HEK293 (cell line): Measurements from ENCODE around the gene R3HDM2.

Experiments
- CTCF ChIA-PET: fragments of 350-600 bp; formaldehyde crosslinking; extraction: SDS; loops from one replicate; lab custom pipeline; 2021; ENCODE audit warnings: antibody characterized with exemption; lab: Yijun Ruan, JAX
- POLR2A ChIA-PET: fragments of 300-600 bp; formaldehyde crosslinking; extraction: SDS; loops from one replicate; lab custom pipeline; 2020; ENCODE audit warnings: antibody characterized with exemption, inconsistent platforms; lab: Yijun Ruan, JAX
- H3K27ac ChIP-seq: fragments of 200-500 bp; sonication (Bioruptor generic); 2 replicates; pipeline ENCODE4 v1.5.1; 2014; ENCODE audit warnings: low read depth, low read length, control low read depth, inconsistent platforms; ENCODE audit errors: extremely low read depth
- H3K36me3 ChIP-seq, 2 experiments: fragments of 200-500 bp in 1 of 2; sonication (Bioruptor generic) in 1 of 2; 1 replicate in 1 of 2; 2 replicates in 1 of 2; pipeline ENCODE4 v1.5.1; 2014 to 2017; ENCODE audit warnings: inconsistent platforms in 2 of 2, low read length in 2 of 2; ENCODE audit not compliant: control insufficient read depth in 2 of 2, insufficient read depth in 1 of 2
- H3K4me1 ChIP-seq: fragments of 200-500 bp; sonication (Bioruptor generic); 2 replicates; pipeline ENCODE4 v1.5.1; 2014; ENCODE audit warnings: mild to moderate bottlenecking, low read length, inconsistent platforms; ENCODE audit not compliant: control insufficient read depth, insufficient read depth
- H3K4me3 ChIP-seq: 2 replicates; pipeline ENCODE4 v1.5.1; 2011; ENCODE audit warnings: low read depth, mild to moderate bottlenecking, control low read depth, low read length, moderate library complexity
- H3K9me3 ChIP-seq: fragments of 200-500 bp; sonication (Bioruptor generic); 2 replicates; pipeline ENCODE4 v1.5.1; 2014; ENCODE audit warnings: low read depth, low read length, inconsistent platforms; ENCODE audit not compliant: control insufficient read depth, insufficient read depth
- GLIS1 ChIP-seq: fragments of 450-650 bp; formaldehyde crosslinking; IDR thresholded peaks from 2 replicates; pipeline ENCODE4 v1.5.1; 2016; ENCODE audit warnings: missing biosample characterization, missing genetic modification characterization
- KLF16 ChIP-seq: fragments of 450-650 bp; formaldehyde crosslinking; IDR thresholded peaks from 2 replicates; pipeline ENCODE4 v1.5.1; 2017; ENCODE audit warnings: missing biosample characterization, missing genetic modification characterization
- MEIS1 ChIP-seq: sonication (generic); formaldehyde crosslinking; IDR thresholded peaks from 2 replicates; pipeline ENCODE4 v1.8.1; 2022; ENCODE audit warnings: missing genetic modification reagents, mild to moderate bottlenecking, borderline replicate concordance
- PRDM1 ChIP-seq: fragments of 450-650 bp; formaldehyde crosslinking; IDR thresholded peaks from 2 replicates; pipeline ENCODE4; 2016; ENCODE audit warnings: missing biosample characterization, missing genetic modification characterization
- PRDM10 ChIP-seq: fragments of 450-650 bp; formaldehyde crosslinking; IDR thresholded peaks from 2 replicates; pipeline ENCODE4 v1.5.1; 2016; ENCODE audit warnings: missing biosample characterization, missing genetic modification characterization
- SP2 ChIP-seq: fragments of 450-650 bp; formaldehyde crosslinking; IDR thresholded peaks from 2 replicates; pipeline ENCODE4 v1.5.1; 2016; ENCODE audit warnings: missing biosample characterization, missing genetic modification characterization
- TSHZ1 ChIP-seq: fragments of 450-650 bp; formaldehyde crosslinking; IDR thresholded peaks from 2 replicates; pipeline ENCODE4 v1.5.1; 2016; ENCODE audit warnings: missing biosample characterization, missing genetic modification characterization, borderline replicate concordance
- ZBTB49 ChIP-seq: fragments of 450-650 bp; formaldehyde crosslinking; IDR thresholded peaks from 2 replicates; pipeline ENCODE4 v1.5.1; 2016; ENCODE audit warnings: missing biosample characterization, missing genetic modification characterization, low read depth
- ZFP69B ChIP-seq: fragments of 450-650 bp; formaldehyde crosslinking; IDR thresholded peaks from 2 replicates; pipeline ENCODE4 v1.5.1; 2016; ENCODE audit warnings: missing biosample characterization, missing genetic modification characterization
- ZNF10 ChIP-seq: fragments of 450-650 bp; formaldehyde crosslinking; IDR thresholded peaks from 2 replicates; pipeline ENCODE4 v1.5.1; 2017; ENCODE audit warnings: missing biosample characterization, missing genetic modification characterization
- ZNF18 ChIP-seq: fragments of 450-650 bp; formaldehyde crosslinking; IDR thresholded peaks from 2 replicates; pipeline ENCODE4 v1.5.1; 2016; ENCODE audit warnings: missing biosample characterization, missing genetic modification characterization
- ZNF248 ChIP-seq: fragments of 450-650 bp; formaldehyde crosslinking; IDR thresholded peaks from 2 replicates; pipeline ENCODE4 v1.5.1; 2017; ENCODE audit warnings: missing biosample characterization, missing genetic modification characterization
- ZNF274 ChIP-seq, 2 experiments: fragments of 200-500 bp in 1 of 2; fragments of 450-650 bp in 1 of 2; sonication (Bioruptor generic) in 1 of 2; formaldehyde crosslinking in 1 of 2; IDR thresholded peaks; 2 replicates each; pipeline versions ENCODE4 v1.5.1 to v1.6.1; 2014 to 2016; ENCODE audit warnings: borderline replicate concordance in 1 of 2, inconsistent platforms in 1 of 2, low read length in 1 of 2, missing biosample characterization in 1 of 2, missing genetic modification characterization in 1 of 2
- ZNF292 ChIP-seq: fragments of 450-650 bp; formaldehyde crosslinking; IDR thresholded peaks from 2 replicates; pipeline ENCODE4 v1.5.1; 2016; ENCODE audit warnings: low read depth, missing biosample characterization, missing genetic modification characterization, borderline replicate concordance
- ZNF37A ChIP-seq: fragments of 450-650 bp; IDR thresholded peaks from 2 replicates; pipeline ENCODE4 v1.5.1; 2018; ENCODE audit warnings: missing biosample characterization, missing genetic modification characterization
- ZNF48 ChIP-seq: fragments of 450-650 bp; formaldehyde crosslinking; IDR thresholded peaks from 2 replicates; pipeline ENCODE4 v1.5.1; 2016; ENCODE audit warnings: missing biosample characterization, missing genetic modification characterization
- ZNF510 ChIP-seq: fragments of 450-650 bp; formaldehyde crosslinking; IDR thresholded peaks from 2 replicates; pipeline ENCODE4 v1.5.1; 2018; ENCODE audit warnings: mild to moderate bottlenecking, missing genetic modification characterization, missing biosample characterization; ENCODE audit not compliant: insufficient replicate concordance
- ZNF544 ChIP-seq: fragments of 450-650 bp; formaldehyde crosslinking; IDR thresholded peaks from 2 replicates; pipeline ENCODE4 v1.5.0; 2017; ENCODE audit warnings: missing biosample characterization, missing genetic modification characterization
- ZNF571 ChIP-seq: fragments of 450-650 bp; formaldehyde crosslinking; IDR thresholded peaks from 2 replicates; pipeline ENCODE4 v1.5.0; 2017; ENCODE audit warnings: missing biosample characterization, missing genetic modification characterization
- ZNF600 ChIP-seq: fragments of 450-650 bp; formaldehyde crosslinking; IDR thresholded peaks from 2 replicates; pipeline ENCODE4 v1.5.1; 2016; ENCODE audit warnings: missing biosample characterization, missing genetic modification characterization
- ZNF776 ChIP-seq: fragments of 450-650 bp; formaldehyde crosslinking; IDR thresholded peaks from 2 replicates; pipeline ENCODE4 v1.5.0; 2017; ENCODE audit warnings: missing biosample characterization, missing genetic modification characterization, borderline replicate concordance
- ZNF791 ChIP-seq: fragments of 450-650 bp; formaldehyde crosslinking; IDR thresholded peaks from 2 replicates; pipeline ENCODE4 v1.5.1; 2016; ENCODE audit warnings: missing biosample characterization, missing genetic modification characterization
- ZSCAN30 ChIP-seq: fragments of 450-650 bp; IDR thresholded peaks from 2 replicates; pipeline ENCODE4 v1.5.1; 2018; ENCODE audit warnings: missing biosample characterization, mild to moderate bottlenecking, missing genetic modification characterization, moderate library complexity

The R3HDM2 gene

GRCh38 chr12:57369202-57369601, 61.6 kb downstream of the R3HDM2 start:
- no peak for TF ChIP-seq GLIS1 (tag by site-specific recombination)
- no peak for TF ChIP-seq ZNF48 (tag by site-specific recombination)
- no peak for TF ChIP-seq ZFP69B (tag by site-specific recombination)
- TF ChIP-seq ZNF571 = no peak
- TF ChIP-seq ZNF791 (tag by site-specific recombination) = no peak
- TF ChIP-seq KLF16 (tag by site-specific recombination) = no peak
- TF ChIP-seq ZNF292 = no peak
- TF ChIP-seq ZNF18 (tag by site-specific recombination) = no peak
- TF ChIP-seq SP2 (tag by site-specific recombination) = no peak
- TF ChIP-seq, all 188 proteins: peak for 0
- Histone ChIP-seq H3K4me1 (no peaks in the 10 kb centered on the region), H3K36me3 (no peaks in the 10 kb centered on the region; a peak in 1 of 3 replicates), H3K27ac (no peak overlapping the region), H3K4me3 (no peak overlapping the region), H3K9me3 (no peaks in the 10 kb centered on the region)
- CTCF ChIA-PET = interaction anchor here (1.5 kb wide), 1 partner anchor 83 kb away, joined by 5 read pairs; no protein-coding TSS in a partner anchor
- POLR2A ChIA-PET = no interaction called here

GRCh38 chr12:57368349-57369095, 62.3 kb downstream of the R3HDM2 start:
- Histone ChIP-seq H3K27ac (no peak overlapping the region), H3K9me3 (no peaks in the 10 kb centered on the region), H3K4me1 (no peaks in the 10 kb centered on the region), H3K36me3 (no peaks in the 10 kb centered on the region; a peak in 1 of 3 replicates), H3K4me3 (no peak overlapping the region)
- POLR2A ChIA-PET = interaction anchor here (0.6 kb wide), 1 partner anchor 391 kb away, joined by 3 read pairs; no protein-coding TSS in a partner anchor
- CTCF ChIA-PET = interaction anchor here (0.6 to 1.5 kb wide), 3 partner anchors 84 to 94 kb away, joined by 3 to 5 read pairs (median 4); no protein-coding TSS in a partner anchor
- TF ChIP-seq ZSCAN30 (tag by site-specific recombination) (no peak), ZNF248 (tag by site-specific recombination) (no peak), ZNF544 (tag by site-specific recombination) (no peak), ZNF776 (tag by site-specific recombination) (no peak), ZNF600 (tag by site-specific recombination) (no peak), SP2 (tag by site-specific recombination) (no peak), MEIS1 (no peak), PRDM10 (tag by site-specific recombination) (no peak), ZNF10 (tag by site-specific recombination) (no peak), ZBTB49 (no peak), ZNF510 (tag by site-specific recombination) (no peak), ZNF274 (IDR thresholded peaks at IDR 0.05; ENCODE audit: low read length) (no peak), ZNF274 (tag by site-specific recombination; IDR thresholded peaks at IDR 0.05; ENCODE audit: borderline replicate concordance) (no peak), ZNF37A (tag by site-specific recombination) (no peak), TSHZ1 (tag by site-specific recombination) (no peak), PRDM1 (tag by site-specific recombination) (no peak)
